ENCODE measurements around the gene CSNK2B.

GRCh38 chr6:31718265-31718664 is 52.4 kb downstream of the CSNK2B start:
- TF ChIP-seq POLR2AphosphoS5 (IDR thresholded peaks at IDR 0.05): no peak
- TF ChIP-seq, protein P1, sequence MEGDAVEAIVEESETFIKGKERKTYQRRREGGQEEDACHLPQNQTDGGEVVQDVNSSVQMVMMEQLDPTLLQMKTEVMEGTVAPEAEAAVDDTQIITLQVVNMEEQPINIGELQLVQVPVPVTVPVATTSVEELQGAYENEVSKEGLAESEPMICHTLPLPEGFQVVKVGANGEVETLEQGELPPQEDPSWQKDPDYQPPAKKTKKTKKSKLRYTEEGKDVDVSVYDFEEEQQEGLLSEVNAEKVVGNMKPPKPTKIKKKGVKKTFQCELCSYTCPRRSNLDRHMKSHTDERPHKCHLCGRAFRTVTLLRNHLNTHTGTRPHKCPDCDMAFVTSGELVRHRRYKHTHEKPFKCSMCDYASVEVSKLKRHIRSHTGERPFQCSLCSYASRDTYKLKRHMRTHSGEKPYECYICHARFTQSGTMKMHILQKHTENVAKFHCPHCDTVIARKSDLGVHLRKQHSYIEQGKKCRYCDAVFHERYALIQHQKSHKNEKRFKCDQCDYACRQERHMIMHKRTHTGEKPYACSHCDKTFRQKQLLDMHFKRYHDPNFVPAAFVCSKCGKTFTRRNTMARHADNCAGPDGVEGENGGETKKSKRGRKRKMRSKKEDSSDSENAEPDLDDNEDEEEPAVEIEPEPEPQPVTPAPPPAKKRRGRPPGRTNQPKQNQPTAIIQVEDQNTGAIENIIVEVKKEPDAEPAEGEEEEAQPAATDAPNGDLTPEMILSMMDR (IDR thresholded peaks at IDR 0.05): no peak
- TF ChIP-seq POLR2A (IDR thresholded peaks at IDR 0.05; ENCODE audit: low read depth): no peak
- no peak for TF ChIP-seq EP300 (IDR thresholded peaks at IDR 0.05)
